Measurements from ENCODE around the gene TRDN.

Gene TRDN

DNA sequence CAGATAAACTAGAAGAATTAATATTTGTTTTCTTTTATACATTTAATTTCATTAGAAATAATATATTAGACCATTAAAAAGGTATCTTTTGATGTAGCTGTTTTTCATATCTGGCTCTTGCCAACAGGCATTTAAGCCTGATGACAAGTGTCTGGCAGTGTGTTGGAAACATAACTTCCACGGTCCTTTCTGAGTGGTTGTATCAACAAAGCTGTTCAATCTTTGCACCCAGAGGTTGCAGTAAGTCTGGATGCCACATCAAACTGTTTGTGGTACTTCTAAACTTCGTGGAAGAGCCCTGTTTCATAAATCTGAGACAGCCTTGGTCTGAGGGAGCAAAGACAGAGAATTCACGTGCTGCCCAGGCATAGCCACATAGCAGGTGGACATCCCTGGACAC, 197.4 kb downstream of the TRDN start:
- no peak for DNase-seq (ENCODE audit: extremely low read depth, insufficient read length)
- H3K4me3 ChIP-seq (replicated peaks; ENCODE audit: low read depth, low read length): no peak overlapping the region
- no peaks in the 10 kb centered on the region for H3K36me3 ChIP-seq (ENCODE audit: control insufficient read depth, insufficient read depth, low read length)
- no peaks in the 10 kb centered on the region for H3K27me3 ChIP-seq (replicated peaks; ENCODE audit: control insufficient read depth, insufficient read depth, low read length)
- TF ChIP-seq, protein P1, sequence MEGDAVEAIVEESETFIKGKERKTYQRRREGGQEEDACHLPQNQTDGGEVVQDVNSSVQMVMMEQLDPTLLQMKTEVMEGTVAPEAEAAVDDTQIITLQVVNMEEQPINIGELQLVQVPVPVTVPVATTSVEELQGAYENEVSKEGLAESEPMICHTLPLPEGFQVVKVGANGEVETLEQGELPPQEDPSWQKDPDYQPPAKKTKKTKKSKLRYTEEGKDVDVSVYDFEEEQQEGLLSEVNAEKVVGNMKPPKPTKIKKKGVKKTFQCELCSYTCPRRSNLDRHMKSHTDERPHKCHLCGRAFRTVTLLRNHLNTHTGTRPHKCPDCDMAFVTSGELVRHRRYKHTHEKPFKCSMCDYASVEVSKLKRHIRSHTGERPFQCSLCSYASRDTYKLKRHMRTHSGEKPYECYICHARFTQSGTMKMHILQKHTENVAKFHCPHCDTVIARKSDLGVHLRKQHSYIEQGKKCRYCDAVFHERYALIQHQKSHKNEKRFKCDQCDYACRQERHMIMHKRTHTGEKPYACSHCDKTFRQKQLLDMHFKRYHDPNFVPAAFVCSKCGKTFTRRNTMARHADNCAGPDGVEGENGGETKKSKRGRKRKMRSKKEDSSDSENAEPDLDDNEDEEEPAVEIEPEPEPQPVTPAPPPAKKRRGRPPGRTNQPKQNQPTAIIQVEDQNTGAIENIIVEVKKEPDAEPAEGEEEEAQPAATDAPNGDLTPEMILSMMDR (IDR thresholded peaks at IDR 0.05; ENCODE audit: insufficient read depth, low read length, poor library complexity, severe bottlenecking): no peak

DNA sequence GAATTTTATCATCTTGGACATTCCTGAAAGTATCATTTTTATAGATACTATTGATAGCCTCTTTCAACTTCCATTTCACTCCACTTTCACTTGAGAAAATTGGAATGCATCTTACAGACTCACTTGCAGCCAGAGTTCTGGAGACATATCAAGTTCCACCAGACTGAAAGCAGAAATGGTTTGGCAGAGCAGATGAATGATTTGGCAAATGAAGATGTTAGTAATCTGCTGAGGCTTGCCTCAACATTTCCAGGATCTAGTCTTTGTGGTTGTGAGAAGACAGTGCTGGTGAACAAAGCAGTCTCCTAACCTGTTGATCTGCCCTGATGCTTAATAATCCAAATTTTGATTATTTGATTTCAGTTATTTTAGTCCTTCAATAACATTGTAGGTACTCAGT, 202.6 kb downstream of the TRDN start:
- Histone ChIP-seq H3K27me3 (replicated peaks; ENCODE audit: control insufficient read depth, insufficient read depth, low read length) (no peaks in the 10 kb centered on the region), H3K36me3 (ENCODE audit: control insufficient read depth, insufficient read depth, low read length) (no peaks in the 10 kb centered on the region), H3K4me3 (replicated peaks; ENCODE audit: low read depth, low read length) (no peak overlapping the region)
- TF ChIP-seq, protein P1 (IDR thresholded peaks at IDR 0.05; ENCODE audit: insufficient read depth, low read length, poor library complexity, severe bottlenecking): no peak
- no peak for DNase-seq (ENCODE audit: extremely low read depth, insufficient read length)

DNA sequence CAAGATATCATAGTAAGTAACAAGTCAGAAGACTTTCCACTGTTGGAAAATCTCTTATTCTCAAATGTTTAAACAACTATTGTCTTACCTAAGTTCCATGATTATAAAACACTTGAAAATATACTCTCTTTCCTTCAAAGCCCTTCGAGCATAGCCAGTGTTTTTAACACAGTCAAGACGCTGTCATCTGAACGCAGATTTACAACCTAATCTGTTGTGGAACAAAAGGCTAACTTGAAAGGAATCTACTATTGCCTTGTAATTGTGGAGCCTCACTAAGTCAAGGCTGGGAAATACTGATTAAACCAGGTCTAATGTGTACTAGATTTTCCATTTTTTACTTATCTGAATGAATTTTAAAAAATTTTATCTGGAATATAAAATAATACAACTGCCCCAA, 205.8 kb downstream of the TRDN start:
- Histone ChIP-seq H3K4me3 (replicated peaks; ENCODE audit: low read depth, low read length) (no peak overlapping the region), H3K36me3 (ENCODE audit: control insufficient read depth, insufficient read depth, low read length) (no peaks in the 10 kb centered on the region), H3K27me3 (replicated peaks; ENCODE audit: control insufficient read depth, insufficient read depth, low read length) (no peaks in the 10 kb centered on the region)
- TF ChIP-seq, protein P1 (IDR thresholded peaks at IDR 0.05; ENCODE audit: insufficient read depth, low read length, poor library complexity, severe bottlenecking): no peak
- DNase-seq (ENCODE audit: extremely low read depth, insufficient read length): no peak

DNA sequence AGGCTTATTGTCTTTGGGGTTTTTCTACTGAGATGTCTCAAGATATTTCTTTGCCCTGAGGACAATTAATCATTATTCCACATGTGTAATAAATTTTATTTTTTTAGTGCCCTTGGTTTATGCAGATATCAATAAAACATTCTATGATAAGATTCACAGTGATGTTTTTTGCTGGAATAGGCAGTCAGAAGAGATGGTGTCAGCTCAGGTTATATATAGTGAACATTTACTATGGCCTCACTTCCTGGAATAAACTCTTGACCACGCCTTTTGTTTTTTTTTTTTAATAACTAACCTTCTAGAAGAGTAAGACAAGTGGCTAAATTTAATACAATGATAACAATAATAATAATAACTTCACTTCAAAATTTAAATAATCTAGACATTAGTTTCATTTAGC, 209.7 kb downstream of the TRDN start:
- TF ChIP-seq, protein P1 (IDR thresholded peaks at IDR 0.05; ENCODE audit: insufficient read depth, low read length, poor library complexity, severe bottlenecking): no peak
- no peaks in the 10 kb centered on the region for H3K27me3 ChIP-seq (replicated peaks; ENCODE audit: control insufficient read depth, insufficient read depth, low read length)

DNA sequence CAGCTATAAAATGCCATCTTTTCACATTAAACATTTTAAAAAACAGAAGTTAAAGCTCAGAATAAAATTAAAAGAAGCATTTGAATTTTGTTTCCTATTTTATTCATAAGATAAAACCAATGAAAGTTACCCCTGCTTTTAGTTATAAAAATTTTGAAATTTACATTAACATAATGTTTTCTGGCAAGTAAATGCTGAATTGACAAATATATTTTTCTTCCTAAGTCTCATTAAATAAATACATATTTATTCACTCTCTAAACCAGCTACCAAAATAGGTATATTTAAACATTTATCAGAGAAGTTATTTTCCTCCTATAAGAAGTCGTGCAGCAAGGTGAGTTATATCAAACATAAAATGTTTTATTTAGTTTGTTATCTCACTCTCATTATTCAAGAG, 213.6 kb downstream of the TRDN start:
- Histone ChIP-seq H3K36me3 (ENCODE audit: control insufficient read depth, insufficient read depth, low read length) (no peaks in the 10 kb centered on the region), H3K4me3 (replicated peaks; ENCODE audit: low read depth, low read length) (no peak overlapping the region), H3K27me3 (replicated peaks; ENCODE audit: control insufficient read depth, insufficient read depth, low read length) (no peaks in the 10 kb centered on the region)
- DNase-seq (ENCODE audit: extremely low read depth, insufficient read length): no peak
- TF ChIP-seq, protein P1 (IDR thresholded peaks at IDR 0.05; ENCODE audit: insufficient read depth, low read length, poor library complexity, severe bottlenecking): no peak

More for the DNA sequence above, 209.7 kb downstream of the TRDN start:
- no peak for DNase-seq (ENCODE audit: extremely low read depth, insufficient read length)
- Histone ChIP-seq H3K36me3 (ENCODE audit: control insufficient read depth, insufficient read depth, low read length) (no peaks in the 10 kb centered on the region), H3K4me3 (replicated peaks; ENCODE audit: low read depth, low read length) (no peak overlapping the region)

DNA sequence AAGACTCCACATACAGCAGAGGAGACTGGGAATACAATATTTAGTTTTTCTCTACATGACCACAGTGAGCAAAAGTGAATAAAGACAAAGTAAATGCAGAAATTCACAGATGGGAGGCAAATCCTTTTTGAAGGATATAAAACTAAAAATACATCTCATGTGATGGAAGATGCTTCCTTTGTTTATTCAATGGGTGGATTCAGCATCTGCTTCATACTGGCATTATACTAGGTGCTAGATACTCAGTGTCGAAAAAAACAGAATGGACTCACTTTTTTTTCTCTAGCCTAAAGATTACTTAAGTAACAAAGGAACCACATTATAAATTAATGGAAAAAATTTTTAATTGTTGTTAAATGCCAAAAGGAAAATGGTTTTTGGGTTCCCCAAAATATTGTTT, 216.2 kb downstream of the TRDN start:
- TF ChIP-seq, protein P1 (IDR thresholded peaks at IDR 0.05; ENCODE audit: insufficient read depth, low read length, poor library complexity, severe bottlenecking): no peak
- Histone ChIP-seq H3K4me3 (replicated peaks; ENCODE audit: low read depth, low read length) (no peak overlapping the region), H3K36me3 (ENCODE audit: control insufficient read depth, insufficient read depth, low read length) (no peaks in the 10 kb centered on the region), H3K27me3 (replicated peaks; ENCODE audit: control insufficient read depth, insufficient read depth, low read length) (no peaks in the 10 kb centered on the region)
- DNase-seq (ENCODE audit: extremely low read depth, insufficient read length): no peak
